Right atrium auricular region (tissue), 2 donors: ENCODE measurements around the gene WDTC1. TPM values are rescaled to one million over a fixed set of nuclear protein-coding genes. Genes with fewer than 3 reads are reported as not detected.
"Not testable (repeated sequence)": the region's sequence is repeated elsewhere in the genome, so short reads cannot be mapped to it uniquely, and the experiment has no call there.

Source experiments
- DNase-seq: peaks from one replicate; pipeline ENCODE4 v3.0.0-alpha.2; 2019; ENCODE audit warnings: low spot score
- H3K27ac ChIP-seq, 2 donors: fragments of 200-600 bp; sonication (generic); 1 replicate in 1 of 2; 2 replicates in 1 of 2; pipeline ENCODE4 v1.5.1; 2016 to 2019
- H3K27me3 ChIP-seq, 2 donors: fragments of 200-600 bp; sonication (generic); one replicate each; pipeline versions ENCODE4 v1.5.1 to v1.6.0; 2017 to 2019
- H3K36me3 ChIP-seq: fragments of 200-600 bp; sonication (generic); one replicate; pipeline ENCODE4 v1.5.1; 2016
- H3K4me1 ChIP-seq, 2 donors: fragments of 200-600 bp; sonication (generic); one replicate each; pipeline versions ENCODE4 v1.5.1 to v1.6.0; 2017 to 2019
- H3K4me3 ChIP-seq, 2 donors: fragments of 200-600 bp; sonication (generic); 1 replicate in 1 of 2; 2 replicates in 1 of 2; pipeline ENCODE4 v1.5.1; 2017 to 2019; ENCODE audit warnings: mild to moderate bottlenecking in 1 of 2, moderate library complexity in 1 of 2
- H3K9me3 ChIP-seq, 2 donors: fragments of 200-600 bp; sonication (generic); one replicate each; pipeline ENCODE4 v1.5.1; 2019
- CTCF ChIP-seq, 2 donors: fragments of 200-600 bp; sonication (generic); IDR thresholded peaks; one replicate each; pipeline ENCODE4 v1.5.1; 2019; ENCODE audit warnings: antibody characterized with exemption in 2 of 2
- total RNA-seq, 2 donors: library from RNA; depleted of rRNA; stranded (reverse); fragments of >200 nt; gene quantifications; one replicate each; pipeline ENCODE4 v1.1.0, GENCODE V29; 2016

Gene WDTC1
- total RNA-seq, 2 donors from 2014 or later, result 52.0 to 77.9 TPM

DNA sequence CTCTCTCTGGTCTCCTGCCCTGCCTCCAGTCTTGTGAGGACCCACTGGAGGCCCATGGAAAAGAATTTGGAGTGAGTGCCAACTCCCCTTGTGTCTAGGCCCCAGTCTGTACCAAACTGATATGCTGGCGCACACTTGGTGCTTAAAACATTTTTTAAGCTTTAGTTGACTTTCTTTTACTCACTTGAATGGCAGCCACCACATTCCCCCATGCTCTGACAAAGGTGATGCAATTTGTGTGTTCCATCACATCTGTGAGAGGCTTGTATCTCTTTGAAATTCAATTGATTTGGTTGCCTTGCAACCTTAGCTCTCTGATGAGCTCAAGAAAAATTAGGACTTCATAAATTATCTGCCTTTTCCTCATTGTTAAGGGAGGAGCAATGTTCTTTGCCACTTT is 30.5 kb upstream of the WDTC1 start:
- TF ChIP-seq CTCF (IDR thresholded peaks at IDR 0.05), result no peak
- Histone ChIP-seq H3K4me1 (no peaks in the 10 kb centered on the region), H3K4me3 (no peak overlapping the region), H3K9me3 (no peaks in the 10 kb centered on the region), H3K27ac (no peak overlapping the region), H3K36me3 (no peaks in the 10 kb centered on the region), H3K27me3 (no peaks in the 10 kb centered on the region)
- no peak for DNase-seq

- not testable (repeated sequence) for H3K36me3 ChIP-seq, DNase-seq, H3K27me3 ChIP-seq, H3K27ac ChIP-seq, H3K9me3 ChIP-seq, H3K4me1 ChIP-seq, H3K4me3 ChIP-seq
Observed at GRCh38 chr1:27207238-27207637, 27.2 kb upstream of the WDTC1 start.

DNA sequence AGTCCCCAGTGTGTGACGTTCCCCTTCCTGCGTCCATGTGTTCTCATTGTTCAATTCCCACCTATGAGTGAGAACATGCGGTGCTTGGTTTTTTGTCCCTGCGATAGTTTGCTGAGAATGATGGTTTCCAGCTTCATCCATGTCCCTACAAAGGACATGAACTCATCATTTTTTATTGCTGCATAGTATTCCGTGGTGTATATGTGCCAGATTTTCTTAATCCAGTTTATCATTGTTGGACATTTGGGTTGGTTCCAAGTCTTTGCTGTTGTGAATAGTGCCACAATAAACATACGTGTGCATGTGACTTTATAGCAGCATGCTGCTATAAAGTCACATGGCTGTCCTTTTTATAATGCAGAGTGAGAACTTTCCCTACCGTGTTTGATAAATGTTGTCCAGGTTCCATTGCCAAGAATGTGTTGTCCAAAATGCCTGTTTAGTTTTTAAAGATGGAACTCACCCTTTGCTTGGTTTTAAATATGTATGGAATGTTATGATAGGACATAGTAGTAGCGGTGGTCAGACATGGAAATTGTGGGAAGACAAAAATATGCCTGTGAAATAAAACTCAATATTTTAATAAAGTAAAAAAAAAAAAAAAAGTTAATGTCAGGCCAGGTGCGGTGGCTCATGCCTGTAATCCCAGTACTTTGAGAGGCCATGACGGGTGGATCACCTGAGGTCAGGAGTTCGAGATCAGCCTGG is 26.1 kb upstream of the WDTC1 start:
- not testable (repeated sequence) for H3K4me3 ChIP-seq, H3K9me3 ChIP-seq, DNase-seq, H3K4me1 ChIP-seq, H3K27ac ChIP-seq, H3K27me3 ChIP-seq, H3K36me3 ChIP-seq

DNA sequence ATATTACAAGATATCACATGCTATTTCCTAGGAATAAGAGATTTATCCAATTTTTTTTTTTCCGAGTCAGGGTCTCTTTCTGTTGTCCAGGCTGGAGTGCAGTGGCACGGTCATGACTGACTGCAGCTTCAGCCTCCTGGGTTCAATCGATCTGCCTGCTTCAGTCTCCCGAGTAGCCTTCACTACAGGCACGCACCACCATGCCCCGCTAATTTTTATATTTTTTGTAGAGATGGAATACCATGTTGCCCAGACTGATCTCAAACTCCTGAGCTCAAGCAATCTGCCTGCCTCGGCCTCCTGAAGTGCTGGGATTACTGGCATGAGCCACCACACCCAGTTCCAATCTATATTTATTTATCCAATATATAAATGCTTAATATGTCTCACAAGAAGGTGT is 18.0 kb upstream of the WDTC1 start:
- no peak overlapping the region for H3K4me3 ChIP-seq
- H3K27ac ChIP-seq, result no peak overlapping the region
- TF ChIP-seq CTCF (IDR thresholded peaks at IDR 0.05), result no peak
- H3K4me1 ChIP-seq, result no peaks in the 10 kb centered on the region
- no peak for DNase-seq
- H3K36me3 ChIP-seq, result no peaks in the 10 kb centered on the region
- H3K27me3 ChIP-seq, result no peaks in the 10 kb centered on the region
- no peaks in the 10 kb centered on the region for H3K9me3 ChIP-seq

DNA sequence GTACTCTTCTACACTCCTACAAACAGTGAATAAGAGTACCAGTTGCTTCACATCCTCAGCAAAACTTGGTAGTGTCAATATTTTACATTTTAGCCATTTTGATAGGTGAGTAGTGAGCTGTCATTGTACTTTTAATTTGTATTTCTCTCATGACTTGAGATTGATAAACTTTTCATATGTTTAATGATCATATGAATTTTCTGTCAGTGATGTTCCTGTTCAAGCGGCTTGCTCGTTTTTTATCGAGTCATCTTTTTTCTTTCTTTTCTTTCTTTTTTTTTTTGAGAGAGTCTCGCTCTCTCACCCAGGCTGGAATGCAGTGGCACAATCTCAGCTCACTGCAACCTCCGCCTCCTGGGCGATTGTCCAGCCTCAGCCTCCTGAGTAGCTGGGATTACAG is 17.0 kb upstream of the WDTC1 start:
- H3K4me3 ChIP-seq, result no peak overlapping the region
- no peaks in the 10 kb centered on the region for H3K4me1 ChIP-seq
- no peaks in the 10 kb centered on the region for H3K27me3 ChIP-seq
- no peak overlapping the region for H3K27ac ChIP-seq
- no peaks in the 10 kb centered on the region for H3K36me3 ChIP-seq
- no peaks in the 10 kb centered on the region for H3K9me3 ChIP-seq
- no peak for TF ChIP-seq CTCF (IDR thresholded peaks at IDR 0.05)
- DNase-seq, result no peak

- no peak for TF ChIP-seq CTCF (IDR thresholded peaks at IDR 0.05)
- DNase-seq, result no peak
- Histone ChIP-seq H3K4me3 (no peak overlapping the region), H3K4me1 (no peaks in the 10 kb centered on the region), H3K27me3 (no peaks in the 10 kb centered on the region), H3K9me3 (no peaks in the 10 kb centered on the region), H3K27ac (no peak overlapping the region), H3K36me3 (no peaks in the 10 kb centered on the region)
Observed at GRCh38 chr1:27218736-27219135, 15.7 kb upstream of the WDTC1 start.

GRCh38 chr1:27220096-27220495 is 14.3 kb upstream of the WDTC1 start:
- no peaks in the 10 kb centered on the region for H3K9me3 ChIP-seq
- no peaks in the 10 kb centered on the region for H3K4me1 ChIP-seq
- H3K27ac ChIP-seq, result no peak overlapping the region
- no peaks in the 10 kb centered on the region for H3K27me3 ChIP-seq
- TF ChIP-seq CTCF (IDR thresholded peaks at IDR 0.05), result no peak
- H3K4me3 ChIP-seq, result no peak overlapping the region
- DNase-seq, result no peak
- H3K36me3 ChIP-seq, result no peaks in the 10 kb centered on the region

- not testable (repeated sequence) for H3K36me3 ChIP-seq, H3K27me3 ChIP-seq, H3K4me1 ChIP-seq, H3K9me3 ChIP-seq, H3K4me3 ChIP-seq, H3K27ac ChIP-seq, DNase-seq
Observed at GRCh38 chr1:27220702-27221497, 13.5 kb upstream of the WDTC1 start.
